G401 (cell line): Measurements from ENCODE around the gene IER3. TPM values are rescaled to one million over a fixed set of nuclear protein-coding genes. Genes with fewer than 3 reads are reported as not detected.
"Not testable (repeated sequence)": the region's sequence is repeated elsewhere in the genome, so short reads cannot be mapped to it uniquely, and the experiment has no call there.

Experiments used
- DNase-seq: peaks from one replicate; pipeline ENCODE4 v3.0.0-alpha.2; 2015; ENCODE audit warnings: low spot score
- in situ Hi-C: cut with HindIII; loops from 2 replicates; pipeline ENCODE4 v1.10.0; 2016; ENCODE audit warnings: low sequenced_read_pairs, mixed read lengths
- total RNA-seq: library from RNA; depleted of rRNA; stranded (reverse); fragments of >200 nt; shearing (Covaris generic); gene quantifications from 2 replicates; pipeline ENCODE4 v1.2.3, GENCODE V29; 2014

The IER3 gene
- total RNA-seq, 1 experiment from 2014 or later: 257 TPM

DNA sequence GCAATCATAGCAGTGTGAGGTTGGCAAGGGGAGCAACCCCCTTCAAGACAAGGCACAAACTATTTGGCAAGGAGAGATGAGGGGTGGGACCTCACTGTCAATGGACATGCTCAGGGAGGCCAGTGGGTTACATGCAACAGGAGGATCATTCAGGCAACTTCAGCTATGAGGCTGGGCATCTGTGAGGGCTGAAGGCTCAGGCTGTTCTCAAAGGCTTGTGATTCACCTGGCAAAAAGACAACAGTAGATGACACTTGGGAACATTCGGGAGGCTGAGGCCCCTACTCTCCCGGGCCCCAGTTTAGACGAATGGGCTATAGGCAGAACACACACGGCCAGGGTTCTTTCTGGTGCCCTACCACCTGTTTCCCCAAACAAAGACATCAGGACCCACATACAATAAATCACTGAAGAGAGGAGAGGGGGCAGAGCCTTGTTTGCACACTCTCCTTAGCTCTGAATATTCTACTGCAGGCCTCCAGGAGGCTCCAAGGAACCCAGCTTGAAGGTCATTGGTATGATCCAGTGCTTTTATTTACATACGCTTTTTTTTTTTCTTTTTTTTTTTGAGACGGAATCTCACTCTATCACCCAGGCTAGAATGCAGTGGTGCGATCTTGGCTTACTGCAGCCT is 16.3 kb downstream of the IER3 start:
- peak; percentile 30 for DNase-seq
- in situ Hi-C loops: no loop called here

DNA sequence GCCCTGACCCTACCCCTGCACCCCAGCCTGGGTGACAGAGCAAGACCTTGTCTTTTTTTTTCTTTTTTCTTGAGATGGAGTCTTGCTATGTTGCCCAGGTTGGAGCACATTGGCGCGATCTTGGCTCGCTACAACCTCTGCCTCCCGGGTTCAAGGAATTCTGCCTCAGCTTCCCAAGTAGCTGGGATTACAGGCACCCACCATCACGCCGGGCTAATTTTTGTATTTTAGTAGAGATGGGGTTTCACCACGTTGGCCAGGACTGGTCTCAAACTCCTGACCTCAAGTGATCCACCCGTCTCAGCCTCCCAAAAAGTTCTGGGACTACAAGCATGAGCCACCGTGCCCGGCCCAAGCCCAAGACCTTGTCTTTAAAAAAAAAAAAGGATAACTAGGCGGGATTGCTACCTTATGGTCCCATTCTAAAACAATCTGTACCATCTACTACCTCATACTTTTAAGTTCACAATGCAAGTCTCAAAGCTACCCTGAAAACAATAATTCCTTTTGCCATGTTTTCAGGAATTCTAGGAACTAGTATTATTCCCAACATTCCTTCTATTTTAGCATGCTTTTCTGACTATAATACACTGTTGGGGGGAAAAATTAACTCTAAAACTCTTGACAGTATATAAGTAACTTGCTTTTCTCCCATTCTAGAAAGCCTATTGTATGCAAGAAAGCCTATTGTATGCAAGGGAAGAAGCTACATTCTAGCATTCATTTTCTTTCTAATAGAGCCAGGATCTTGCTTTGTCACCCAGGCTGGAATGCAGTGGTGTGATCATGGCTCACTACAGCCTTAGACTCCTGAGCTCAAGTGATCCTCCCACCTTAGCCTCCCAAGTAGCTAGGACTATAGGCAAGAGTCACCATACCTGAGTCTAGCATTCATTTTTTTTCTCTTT is 17.6 kb downstream of the IER3 start:
- no peak for DNase-seq
- in situ Hi-C loops: no loop called here

DNA sequence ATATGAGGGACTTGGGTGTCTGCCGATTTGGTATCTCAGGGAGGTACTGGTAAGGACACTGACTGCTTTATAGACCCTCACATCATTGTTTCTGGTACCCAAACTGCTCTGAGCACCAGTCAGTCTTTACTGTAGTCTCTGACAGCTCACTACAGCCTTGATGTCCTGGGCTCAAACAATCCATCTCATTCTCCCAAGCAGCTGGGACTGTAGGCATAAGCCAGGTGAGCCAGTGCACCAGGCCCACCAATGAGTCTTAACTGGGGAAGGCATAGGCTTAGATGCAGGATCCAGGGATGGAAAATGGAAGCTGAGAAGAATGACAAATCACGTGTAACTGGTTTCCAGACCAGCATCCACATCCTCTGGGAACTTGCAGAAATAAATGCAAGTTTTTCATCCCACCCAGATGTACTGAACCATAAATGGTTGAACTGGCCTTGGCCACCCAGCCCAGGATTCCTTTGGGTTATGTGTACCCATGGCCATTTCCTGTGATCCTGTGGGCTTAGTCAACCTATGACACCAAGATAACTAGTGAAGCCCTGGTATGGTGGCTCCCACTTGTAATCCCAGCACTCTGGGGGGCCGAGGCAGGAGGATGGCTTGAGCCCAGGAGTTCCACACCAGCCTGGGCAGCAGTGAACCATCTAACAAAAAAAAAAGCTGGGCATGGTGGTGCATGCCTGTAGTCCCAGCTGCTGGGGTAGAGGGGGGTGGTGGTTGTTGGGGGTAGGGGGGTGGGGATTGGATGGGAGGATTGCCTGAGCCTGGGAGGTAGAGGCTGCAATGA is 18.4 kb downstream of the IER3 start:
- DNase-seq: peak; percentile 62
- in situ Hi-C loops: no loop called here

DNA sequence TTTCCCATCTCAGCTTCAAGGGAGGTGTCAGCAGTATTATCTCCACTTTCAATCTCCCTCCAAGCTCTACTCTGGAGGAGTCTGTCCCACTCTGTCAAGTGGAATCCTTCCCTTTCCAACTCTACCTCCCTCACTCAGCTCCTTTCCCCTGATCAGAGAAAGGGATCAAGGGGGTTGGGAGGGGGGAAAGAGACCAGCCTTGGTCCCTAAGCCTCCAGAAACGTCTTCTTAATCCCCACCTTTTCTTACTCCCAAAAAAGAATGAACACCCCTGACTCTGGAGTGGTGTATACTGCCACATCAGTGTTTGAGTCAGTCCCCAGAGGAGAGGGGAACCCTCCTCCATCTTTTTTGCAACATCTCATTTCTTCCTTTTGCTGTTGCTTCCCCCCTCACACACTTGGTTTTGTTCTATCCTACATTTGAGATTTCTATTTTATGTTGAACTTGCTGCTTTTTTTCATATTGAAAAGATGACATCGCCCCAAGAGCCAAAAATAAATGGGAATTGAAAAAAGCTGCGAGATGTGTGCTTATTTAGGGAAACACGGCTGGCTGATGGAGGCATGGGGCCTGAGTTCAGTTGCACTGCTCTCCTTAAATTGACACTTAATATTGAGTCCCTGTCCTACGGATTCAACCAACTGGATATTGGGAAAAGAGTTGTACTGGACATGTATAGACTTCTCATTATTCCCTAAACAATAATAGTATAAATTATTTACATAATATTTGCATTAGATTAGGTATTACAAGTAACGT is 19.3 kb downstream of the IER3 start:
- in situ Hi-C loops: no loop called here
- DNase-seq: no peak

DNA sequence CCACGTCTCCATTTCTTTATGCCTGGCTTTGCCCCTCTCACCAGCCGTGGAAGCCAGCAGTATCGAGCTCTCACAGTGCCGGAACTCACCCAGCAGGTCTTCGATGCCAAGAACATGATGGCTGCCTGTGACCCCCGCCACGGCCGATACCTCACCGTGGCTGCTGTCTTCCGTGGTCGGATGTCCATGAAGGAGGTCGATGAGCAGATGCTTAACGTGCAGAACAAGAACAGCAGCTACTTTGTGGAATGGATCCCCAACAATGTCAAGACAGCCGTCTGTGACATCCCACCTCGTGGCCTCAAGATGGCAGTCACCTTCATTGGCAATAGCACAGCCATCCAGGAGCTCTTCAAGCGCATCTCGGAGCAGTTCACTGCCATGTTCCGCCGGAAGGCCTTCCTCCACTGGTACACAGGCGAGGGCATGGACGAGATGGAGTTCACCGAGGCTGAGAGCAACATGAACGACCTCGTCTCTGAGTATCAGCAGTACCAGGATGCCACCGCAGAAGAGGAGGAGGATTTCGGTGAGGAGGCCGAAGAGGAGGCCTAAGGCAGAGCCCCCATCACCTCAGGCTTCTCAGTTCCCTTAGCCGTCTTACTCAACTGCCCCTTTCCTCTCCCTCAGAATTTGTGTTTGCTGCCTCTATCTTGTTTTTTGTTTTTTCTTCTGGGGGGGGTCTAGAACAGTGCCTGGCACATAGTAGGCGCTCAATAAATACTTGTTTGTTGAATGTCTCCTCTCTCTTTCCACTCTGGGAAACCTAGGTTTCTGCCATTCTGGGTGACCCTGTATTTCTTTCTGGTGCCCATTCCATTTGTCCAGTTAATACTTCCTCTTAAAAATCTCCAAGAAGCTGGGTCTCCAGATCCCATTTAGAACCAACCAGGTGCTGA is 20.3 kb downstream of the IER3 start:
- DNase-seq, in situ Hi-C loops: not testable (repeated sequence)

DNA sequence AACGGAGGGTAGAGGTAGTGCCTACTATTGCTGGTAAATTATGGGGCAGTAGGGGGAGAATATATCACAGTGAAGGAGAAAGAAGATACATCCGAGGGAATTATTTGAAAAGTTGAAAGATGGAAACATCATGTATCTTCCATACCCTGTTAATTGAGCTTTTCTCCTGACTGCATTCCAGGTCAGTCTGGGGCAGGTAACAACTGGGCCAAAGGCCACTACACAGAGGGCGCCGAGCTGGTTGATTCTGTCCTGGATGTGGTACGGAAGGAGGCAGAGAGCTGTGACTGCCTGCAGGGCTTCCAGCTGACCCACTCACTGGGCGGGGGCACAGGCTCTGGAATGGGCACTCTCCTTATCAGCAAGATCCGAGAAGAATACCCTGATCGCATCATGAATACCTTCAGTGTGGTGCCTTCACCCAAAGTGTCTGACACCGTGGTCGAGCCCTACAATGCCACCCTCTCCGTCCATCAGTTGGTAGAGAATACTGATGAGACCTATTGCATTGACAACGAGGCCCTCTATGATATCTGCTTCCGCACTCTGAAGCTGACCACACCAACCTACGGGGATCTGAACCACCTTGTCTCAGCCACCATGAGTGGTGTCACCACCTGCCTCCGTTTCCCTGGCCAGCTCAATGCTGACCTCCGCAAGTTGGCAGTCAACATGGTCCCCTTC is 21.0 kb downstream of the IER3 start:
- in situ Hi-C loops: not testable (repeated sequence)

DNA sequence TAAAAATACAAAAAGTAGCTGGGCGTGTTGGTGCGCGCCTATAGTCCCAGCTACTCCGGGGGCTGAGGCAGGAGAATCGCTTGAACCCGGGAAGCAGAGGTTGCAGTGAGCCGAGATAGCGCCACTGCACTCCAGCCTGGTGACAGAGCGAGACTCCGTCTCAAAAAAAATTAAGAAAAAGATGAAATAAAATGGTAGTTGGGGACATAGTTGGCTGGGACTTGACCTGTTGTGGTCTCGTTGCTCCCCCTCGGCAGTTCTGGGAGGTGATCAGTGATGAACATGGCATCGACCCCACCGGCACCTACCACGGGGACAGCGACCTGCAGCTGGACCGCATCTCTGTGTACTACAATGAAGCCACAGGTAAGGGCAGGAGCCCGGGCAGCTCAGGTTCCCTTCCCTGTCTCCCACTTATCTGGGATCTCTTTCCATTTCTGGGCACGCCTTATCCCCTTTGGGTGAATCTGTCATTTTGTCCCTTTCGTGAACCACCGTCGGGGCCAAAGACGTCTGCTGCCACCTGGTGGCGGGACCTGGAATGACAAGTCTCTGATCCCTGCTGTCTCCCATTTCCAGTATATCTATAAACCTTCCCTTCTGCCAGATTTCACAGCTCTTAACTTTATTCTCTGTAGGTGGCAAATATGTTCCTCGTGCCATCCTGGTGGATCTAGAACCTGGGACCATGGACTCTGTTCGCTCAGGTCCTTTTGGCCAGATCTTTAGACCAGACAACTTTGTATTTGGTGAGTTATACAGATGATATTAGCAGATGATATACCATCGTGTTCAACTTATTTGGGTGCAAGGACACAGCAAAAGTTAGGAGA is 21.9 kb downstream of the IER3 start:
- in situ Hi-C loops: no loop called here
- DNase-seq: peak; percentile 81

More for the DNA sequence above, 21.0 kb downstream of the IER3 start:
- DNase-seq: not testable (repeated sequence)

DNA sequence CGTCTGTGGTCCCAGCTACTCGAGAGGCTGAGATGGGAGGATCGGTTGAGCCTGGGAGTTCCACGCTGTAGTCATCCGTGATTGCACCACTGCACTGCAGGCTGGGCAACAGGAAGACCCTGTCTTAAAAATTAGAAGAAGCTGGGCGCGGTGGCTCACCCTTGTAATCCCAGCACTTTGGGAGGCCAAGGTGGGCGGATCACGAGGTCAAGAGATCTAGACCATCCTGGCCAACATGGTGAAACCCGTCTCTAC is 22.4 kb downstream of the IER3 start:
- in situ Hi-C loops, DNase-seq: not testable (repeated sequence)

DNA sequence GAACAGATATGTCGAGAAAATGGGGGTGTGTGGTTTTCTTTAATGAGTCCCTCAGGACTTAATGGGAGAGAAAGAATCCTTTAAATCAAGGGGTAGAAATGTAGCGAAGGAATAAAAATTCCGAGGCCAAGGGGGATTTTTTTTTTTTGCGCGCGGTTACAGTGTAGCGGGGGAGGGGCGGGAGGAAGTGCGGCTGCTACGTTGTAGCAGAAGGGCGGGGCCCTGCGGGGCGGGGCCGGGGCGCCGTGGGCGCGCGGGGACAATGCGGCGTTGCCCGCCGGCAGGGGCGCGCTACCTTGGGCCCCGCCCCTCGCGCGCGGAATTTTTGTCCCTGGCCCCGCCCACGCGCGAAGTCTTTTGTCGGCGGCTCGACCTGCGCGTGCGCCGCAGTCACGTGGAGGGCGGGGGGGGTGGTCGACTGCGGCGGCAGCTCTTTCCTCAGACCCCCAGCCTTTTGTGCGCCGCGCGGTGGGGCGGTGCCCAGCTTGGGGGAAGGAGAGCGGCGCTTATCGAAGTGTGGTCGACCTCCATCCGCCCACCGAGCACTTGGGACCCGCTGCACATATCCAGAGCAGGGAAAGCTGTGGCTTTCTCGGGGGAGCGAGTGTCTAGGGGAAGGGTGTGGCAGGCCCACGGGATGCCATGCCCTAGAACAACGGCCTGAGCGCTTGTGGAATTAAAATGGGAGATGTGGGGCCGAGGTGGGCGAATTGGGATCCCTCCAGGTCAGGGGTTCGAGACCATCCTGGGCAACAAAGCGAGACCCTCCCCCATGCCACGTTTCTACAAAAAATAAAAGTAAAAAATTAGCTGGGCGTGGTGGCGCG is 22.9 kb downstream of the IER3 start:
- DNase-seq: peak; percentile 88
- in situ Hi-C loops: no loop called here

DNA sequence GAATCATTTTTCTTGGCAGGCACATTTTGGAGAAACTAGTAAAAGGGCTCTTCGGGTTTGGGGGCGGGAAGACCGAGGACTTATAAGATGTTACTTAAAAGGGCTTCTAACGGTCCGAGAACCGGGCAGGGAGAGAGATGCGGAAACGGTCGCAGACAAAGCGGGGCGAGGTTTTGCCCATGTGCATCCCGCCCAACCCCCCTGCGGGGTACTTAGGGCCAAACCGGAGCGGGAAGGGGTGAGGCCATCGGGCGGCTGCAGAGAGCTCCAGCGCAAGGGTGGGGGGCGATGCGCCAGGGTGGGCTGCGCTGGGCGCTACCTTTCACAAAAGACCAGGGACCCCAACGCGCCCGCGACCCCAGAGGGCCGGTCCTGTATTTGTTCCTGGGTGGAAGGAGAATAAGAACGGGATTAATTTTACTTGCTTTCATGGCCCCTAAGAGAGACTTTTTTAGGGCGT is 23.6 kb downstream of the IER3 start:
- in situ Hi-C loops: no loop called here

DNA sequence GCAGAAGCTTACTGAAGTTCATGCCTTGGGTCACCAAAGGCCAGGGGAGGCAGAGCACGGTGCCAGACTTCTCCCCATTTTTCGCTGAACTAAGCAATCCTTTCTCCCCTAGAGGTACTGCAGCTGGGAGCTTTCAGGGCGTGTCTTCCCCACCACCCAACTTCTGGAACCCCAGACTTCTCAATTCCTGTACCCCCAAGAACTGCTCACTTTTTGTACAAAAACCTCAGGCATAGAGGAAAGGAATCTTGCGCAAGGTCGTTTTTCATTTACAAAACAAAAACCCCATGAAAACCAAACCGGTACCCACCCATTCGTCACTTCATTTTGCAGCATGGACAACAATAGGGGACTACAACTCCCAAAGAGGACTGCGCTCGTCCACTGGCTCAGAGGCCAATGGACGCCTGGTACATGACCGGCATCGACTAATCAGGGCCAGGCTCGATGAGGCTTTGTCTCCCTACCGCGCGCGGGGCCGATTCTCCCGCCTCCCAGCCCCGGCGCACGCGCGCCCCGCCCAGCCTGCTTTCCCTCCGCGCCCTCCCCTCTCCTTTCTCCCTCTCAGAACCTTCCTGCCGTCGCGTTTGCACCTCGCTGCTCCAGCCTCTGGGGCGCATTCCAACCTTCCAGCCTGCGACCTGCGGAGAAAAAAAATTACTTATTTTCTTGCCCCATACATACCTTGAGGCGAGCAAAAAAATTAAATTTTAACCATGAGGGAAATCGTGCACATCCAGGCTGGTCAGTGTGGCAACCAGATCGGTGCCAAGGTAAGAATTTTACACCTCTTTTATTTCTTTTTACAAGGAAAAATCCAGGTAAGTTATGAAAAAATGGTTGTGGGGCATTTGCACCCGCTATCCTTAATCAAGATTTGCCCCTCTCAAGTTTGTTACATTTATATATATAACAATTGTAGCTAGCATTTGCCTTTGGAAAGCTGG is 24.3 kb downstream of the IER3 start, which contains the start of gene TUBB:
Gene TUBB, plus strand, starts transcription at position 562 of the 947 bp plus-strand sequence. Its CDS starts 155 bp downstream, at position 717.
- DNase-seq: peak; percentile 99
- in situ Hi-C loops: no loop called here

More for the DNA sequence above, 23.6 kb downstream of the IER3 start:
- peak; percentile 51 for DNase-seq

DNA sequence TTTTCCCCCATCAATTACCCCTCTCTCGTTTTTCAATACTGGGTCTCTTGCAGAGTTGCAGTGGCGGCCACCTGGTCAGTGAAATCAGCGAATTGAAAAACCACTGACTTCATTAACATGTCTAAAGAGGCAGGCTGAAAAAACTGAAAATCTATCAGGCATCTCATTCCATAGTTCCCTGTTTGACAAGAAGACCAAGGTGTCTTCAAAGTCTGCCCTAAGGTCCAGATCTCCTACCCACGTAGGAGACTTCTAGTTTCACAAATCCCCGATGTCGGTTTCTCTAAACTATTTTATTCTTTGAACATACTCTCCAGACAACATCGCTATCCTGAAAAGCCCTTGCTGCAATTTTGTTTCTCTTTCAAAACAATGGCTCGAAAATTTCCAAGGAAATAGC is 25.0 kb downstream of the IER3 start:
- in situ Hi-C loops: no loop called here
- no peak for DNase-seq

DNA sequence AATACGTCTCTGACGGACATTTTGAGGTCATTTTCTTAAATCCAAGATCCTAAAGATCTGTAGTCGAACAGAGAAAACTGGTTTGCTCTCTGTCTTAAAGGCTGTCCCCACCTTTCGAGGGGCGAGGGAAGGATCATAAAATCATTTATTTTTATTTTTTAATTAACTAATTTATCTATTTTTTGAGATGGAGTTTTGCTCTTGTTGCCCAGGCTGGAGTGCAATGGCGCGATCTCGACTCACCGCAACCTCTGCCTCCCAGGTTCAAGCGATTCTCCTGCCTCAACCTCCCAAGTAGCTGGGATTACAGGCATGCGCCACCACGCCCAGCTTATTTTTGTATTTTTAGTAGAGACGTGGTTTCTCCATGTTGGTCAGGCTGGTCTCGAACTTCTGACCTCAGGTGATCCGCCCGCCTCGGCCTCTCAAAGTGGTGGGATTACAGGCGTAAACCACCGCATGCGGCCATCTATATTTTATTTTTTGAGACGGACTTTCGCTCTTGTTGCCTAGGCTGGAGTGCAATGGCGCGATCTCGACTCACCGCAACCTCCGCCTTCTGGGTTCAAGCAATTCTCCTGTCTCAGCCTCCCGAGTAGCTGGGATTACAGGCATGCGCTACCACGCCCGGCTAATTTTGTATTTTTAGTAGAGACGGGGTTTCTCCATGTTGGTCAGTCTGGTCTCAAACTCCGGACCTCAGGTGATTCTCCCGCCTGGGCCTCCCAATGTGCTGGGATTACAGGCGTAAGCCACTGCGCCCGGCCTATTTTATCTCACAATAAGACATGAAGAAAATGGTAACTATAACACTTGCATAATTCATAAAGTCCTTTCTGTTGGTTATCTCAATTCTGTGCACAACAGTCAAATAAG is 26.3 kb downstream of the IER3 start:
- in situ Hi-C loops, DNase-seq: not testable (repeated sequence)
